Measurements from ENCODE around the gene AHCYL2. TPM values are rescaled to one million over a fixed set of nuclear protein-coding genes. Genes with fewer than 3 reads are reported as not detected.

Gene AHCYL2
- total and polyA plus RNA-seq, 2 donors (not counting 3 experiments of a cell fraction or from before 2014, with no cell fraction given), result 10.8 to 13.5 TPM

GRCh38 chr7:129468547-129468946 lies 243.7 kb downstream of the AHCYL2 start:
- Histone ChIP-seq H3K36me3 (ENCODE audit: control insufficient read depth in 2 of 2, extremely low read depth in 1 of 2, insufficient read depth in 2 of 2, low read length in 2 of 2) (peaks cover 0 to 5% of the 10 kb centered on the region in 2 experiments), H3K9me3 (replicated peaks; ENCODE audit: control insufficient read depth, insufficient read depth, low read length) (no peaks in the 10 kb centered on the region), H4K20me1 (replicated peaks; ENCODE audit: control insufficient read depth, extremely low read depth, insufficient read depth, low read length) (no peaks in the 10 kb centered on the region), H3K4me2 (ENCODE audit: insufficient read depth, low read length) (no peak overlapping the region), H3K27me3 (ENCODE audit: control insufficient read depth in 2 of 2, insufficient read depth in 2 of 2, low read length in 2 of 2) (no peaks in the 10 kb centered on the region), H2AFZ (ENCODE audit: low read depth, low read length) (no peak overlapping the region), H3K4me3 (replicated peaks in 1 of 3; ENCODE audit: insufficient read depth in 1 of 3, low read depth in 1 of 3, low read length in 3 of 3) (no peak overlapping the region), H3K9me1 (replicated peaks; ENCODE audit: control insufficient read depth, extremely low read depth, insufficient read depth, low read length) (no peaks in the 10 kb centered on the region), H3K9ac (replicated peaks; ENCODE audit: extremely low read depth, insufficient read depth, low read length) (no peak overlapping the region), H3K79me2 (ENCODE audit: control insufficient read depth, insufficient read depth, low read length) (no peaks in the 10 kb centered on the region), H3K27ac (ENCODE audit: insufficient read depth, low read depth, low read length) (no peak overlapping the region), H3K4me1 (ENCODE audit: control insufficient read depth, extremely low read depth, insufficient read depth, low read length) (no peaks in the 10 kb centered on the region)
- no TSS peak for BruUV-seq (replicated peaks)
- intact Hi-C loops (cut with micrococcal nuclease) (no loop called here), dilution Hi-C loops (cut with MboI; ENCODE audit: extremely low pct_ligation_motif_present, low sequenced_read_pairs) (no loop called here)
- FAIRE-seq (no peak), DNase-seq (ENCODE audit: low read depth, low spot score) (no peak)
- ChIA-PET CTCF (interaction anchor here (0.5 to 11.6 kb wide), 6 partner anchors 93 to 563 kb away, joined by 3 to 321 read pairs (median 16); no protein-coding TSS in a partner anchor), POLR2A (no interaction called here)
- TF ChIP-seq GATA2 (IDR thresholded peaks at IDR 0.05; ENCODE audit: insufficient read depth, insufficient read length, low read depth, low read length) (no peak), CTCF (IDR thresholded peaks at IDR 0.05; ENCODE audit: extremely low read depth in 1 of 2, insufficient read depth in 1 of 2, low read depth in 1 of 2, low read length in 2 of 2) (no peak), MYC (IDR thresholded peaks at IDR 0.05; ENCODE audit: low read depth, low read length) (no peak)

- DNase-seq (ENCODE audit: low read depth, low spot score) (no peak), FAIRE-seq (no peak)
- no peaks in the 10 kb centered on the region for H3K9me1 ChIP-seq (replicated peaks; ENCODE audit: control insufficient read depth, extremely low read depth, insufficient read depth, low read length)
- H2AFZ ChIP-seq (ENCODE audit: low read depth, low read length), result no peak overlapping the region
- H3K4me1 ChIP-seq (ENCODE audit: control insufficient read depth, extremely low read depth, insufficient read depth, low read length), result no peaks in the 10 kb centered on the region
- no peaks in the 10 kb centered on the region for H3K9me3 ChIP-seq (replicated peaks; ENCODE audit: control insufficient read depth, insufficient read depth, low read length)
- H3K27me3 ChIP-seq (ENCODE audit: control insufficient read depth in 2 of 2, insufficient read depth in 2 of 2, low read length in 2 of 2), result no peaks in the 10 kb centered on the region
- BruUV-seq (replicated peaks), result no TSS peak
- no peaks in the 10 kb centered on the region for H3K79me2 ChIP-seq (ENCODE audit: control insufficient read depth, insufficient read depth, low read length)
- TF ChIP-seq CTCF (IDR thresholded peaks at IDR 0.05; ENCODE audit: extremely low read depth in 1 of 2, insufficient read depth in 1 of 2, low read depth in 1 of 2, low read length in 2 of 2), result no peak
- TF ChIP-seq MAX (IDR thresholded peaks at IDR 0.05; ENCODE audit: insufficient read depth, insufficient read length), result no peak
- no peak for TF ChIP-seq POLR2A (IDR thresholded peaks at IDR 0.05; ENCODE audit: low read depth, low read length)
- no peak for TF ChIP-seq MYC (IDR thresholded peaks at IDR 0.05; ENCODE audit: low read depth, low read length)
- TF ChIP-seq FOS (IDR thresholded peaks at IDR 0.05; ENCODE audit: borderline replicate concordance, insufficient read depth, low read length), result no peak
- no peak for TF ChIP-seq GATA2 (IDR thresholded peaks at IDR 0.05; ENCODE audit: insufficient read depth, insufficient read length, low read depth, low read length)
- no peak for TF ChIP-seq POLR2AphosphoS5 (IDR thresholded peaks at IDR 0.05; ENCODE audit: insufficient read depth, low read depth, low read length)
- TF ChIP-seq JUN (IDR thresholded peaks at IDR 0.05; ENCODE audit: borderline replicate concordance, insufficient read depth, insufficient read length, low read depth), result no peak
- TF ChIP-seq EZH2 (IDR thresholded peaks at IDR 0.05; ENCODE audit: borderline replicate concordance, low read depth, low read length, severe bottlenecking), result no peak
- no peak overlapping the region for H3K9ac ChIP-seq (replicated peaks; ENCODE audit: extremely low read depth, insufficient read depth, low read length)
- dilution Hi-C loops (cut with MboI; ENCODE audit: extremely low pct_ligation_motif_present, low sequenced_read_pairs) (no loop called here), intact Hi-C loops (cut with micrococcal nuclease) (loop anchor here (10.0 kb wide), 1 partner anchor 545 kb away; no protein-coding TSS in a partner anchor)
- no peak overlapping the region for H3K4me2 ChIP-seq (ENCODE audit: insufficient read depth, low read length)
- no peaks in the 10 kb centered on the region for H4K20me1 ChIP-seq (replicated peaks; ENCODE audit: control insufficient read depth, extremely low read depth, insufficient read depth, low read length)
- no peak overlapping the region for H3K27ac ChIP-seq (ENCODE audit: insufficient read depth, low read depth, low read length)
- ChIA-PET POLR2A (interaction anchor here (0.7 kb wide), 1 partner anchor 31 kb away, joined by 3 read pairs; no protein-coding TSS in a partner anchor), CTCF (interaction anchor here (1.0 to 11.6 kb wide), 9 partner anchors 29 to 252 kb away, joined by 3 to 321 read pairs (median 12); no protein-coding TSS in a partner anchor)
- H3K4me3 ChIP-seq (replicated peaks in 1 of 3; ENCODE audit: insufficient read depth in 1 of 3, low read depth in 1 of 3, low read length in 3 of 3), result no peak overlapping the region
- H3K36me3 ChIP-seq (ENCODE audit: control insufficient read depth in 2 of 2, extremely low read depth in 1 of 2, insufficient read depth in 2 of 2, low read length in 2 of 2), result no peaks in the 10 kb centered on the region
Observed at GRCh38 chr7:129469930-129470329, 245.1 kb downstream of the AHCYL2 start.
